ENCODE results near the gene TMEM161B.
"Not testable (repeated sequence)": the region's sequence is repeated elsewhere in the genome, so short reads cannot be mapped to it uniquely, and the experiment has no call there.

DNA sequence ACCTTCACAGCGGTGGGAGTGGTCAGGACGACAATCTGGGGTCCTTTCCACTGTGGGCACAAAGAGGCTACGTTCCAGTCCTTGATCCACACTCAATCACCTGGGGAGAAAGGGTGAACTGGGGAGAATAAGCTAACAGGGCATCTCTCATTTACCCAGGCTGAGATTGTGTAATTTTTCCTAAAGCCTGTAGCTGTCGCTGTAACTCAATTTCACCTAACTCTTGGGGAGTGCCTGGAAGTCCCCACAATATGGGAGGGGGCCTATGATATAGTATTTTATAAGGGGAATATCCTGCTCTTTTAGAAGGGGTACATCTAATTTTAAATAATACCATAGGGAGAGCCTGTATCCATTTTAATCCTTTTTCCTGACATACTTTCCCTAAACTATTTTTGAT is 79.2 kb downstream of the TMEM161B start:
- TF ChIP-seq, protein P1, sequence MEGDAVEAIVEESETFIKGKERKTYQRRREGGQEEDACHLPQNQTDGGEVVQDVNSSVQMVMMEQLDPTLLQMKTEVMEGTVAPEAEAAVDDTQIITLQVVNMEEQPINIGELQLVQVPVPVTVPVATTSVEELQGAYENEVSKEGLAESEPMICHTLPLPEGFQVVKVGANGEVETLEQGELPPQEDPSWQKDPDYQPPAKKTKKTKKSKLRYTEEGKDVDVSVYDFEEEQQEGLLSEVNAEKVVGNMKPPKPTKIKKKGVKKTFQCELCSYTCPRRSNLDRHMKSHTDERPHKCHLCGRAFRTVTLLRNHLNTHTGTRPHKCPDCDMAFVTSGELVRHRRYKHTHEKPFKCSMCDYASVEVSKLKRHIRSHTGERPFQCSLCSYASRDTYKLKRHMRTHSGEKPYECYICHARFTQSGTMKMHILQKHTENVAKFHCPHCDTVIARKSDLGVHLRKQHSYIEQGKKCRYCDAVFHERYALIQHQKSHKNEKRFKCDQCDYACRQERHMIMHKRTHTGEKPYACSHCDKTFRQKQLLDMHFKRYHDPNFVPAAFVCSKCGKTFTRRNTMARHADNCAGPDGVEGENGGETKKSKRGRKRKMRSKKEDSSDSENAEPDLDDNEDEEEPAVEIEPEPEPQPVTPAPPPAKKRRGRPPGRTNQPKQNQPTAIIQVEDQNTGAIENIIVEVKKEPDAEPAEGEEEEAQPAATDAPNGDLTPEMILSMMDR (conservative IDR thresholded peaks at IDR 0.05; ENCODE audit: low read length), result not testable (repeated sequence)
- TF ChIP-seq EZH2phosphoT487 (IDR thresholded peaks at IDR 0.05; ENCODE audit: borderline replicate concordance), result not testable (repeated sequence)
